ENCODE data around the gene SIRPA. TPM values are rescaled to one million over a fixed set of nuclear protein-coding genes. Genes with fewer than 3 reads are reported as not detected.

The SIRPA gene
- polyA plus RNA-seq, 1 experiment = 21.2 TPM

- POLR2A ChIA-PET = interaction anchor here (0.7 to 1.1 kb wide), 2 partner anchors 9 to 69 kb away, joined by 3 read pairs; no protein-coding TSS in a partner anchor
Measured at GRCh38 chr20:1893721-1894470, 1.3 kb upstream of the SIRPA start.

GRCh38 chr20:1894471-1894950 is 696 bp upstream of the SIRPA start:
- peak overlapping the region; percentile 61 for H3K27ac ChIP-seq (ENCODE audit: low read depth, low read length)
- TF ChIP-seq CTCF (IDR thresholded peaks at IDR 0.05; ENCODE audit: low read depth, low read length) = no peak
- H3K27me3 ChIP-seq (ENCODE audit: control insufficient read depth, insufficient read depth, low read length) = no peaks in the 10 kb centered on the region
- DNase-seq (ENCODE audit: low read depth, low spot score) = no peak
- H3K4me3 ChIP-seq (ENCODE audit: low read depth, low read length) = peak overlapping the region; percentile 86
- H3K9me3 ChIP-seq (ENCODE audit: control insufficient read depth, insufficient read depth, low read length) = no peaks in the 10 kb centered on the region
- CTCF ChIA-PET = interaction anchor here (1.2 kb wide), 1 partner anchor 118 kb away, joined by 4 read pairs; no protein-coding TSS in a partner anchor
- POLR2A ChIA-PET = interaction anchor here (0.7 to 1.1 kb wide), 2 partner anchors 10 to 70 kb away, joined by 3 read pairs; no protein-coding TSS in a partner anchor

More at GRCh38 chr20:1893721-1894470, 1.3 kb upstream of the SIRPA start:
- Histone ChIP-seq H3K27ac (ENCODE audit: low read depth, low read length) (peak overlapping the region; percentile 61), H3K9me3 (ENCODE audit: control insufficient read depth, insufficient read depth, low read length) (no peaks in the 10 kb centered on the region), H3K27me3 (ENCODE audit: control insufficient read depth, insufficient read depth, low read length) (no peaks in the 10 kb centered on the region), H3K4me3 (ENCODE audit: low read depth, low read length) (peak overlapping the region; percentile 86)
- no peak for DNase-seq (ENCODE audit: low read depth, low spot score)
- no peak for TF ChIP-seq CTCF (IDR thresholded peaks at IDR 0.05; ENCODE audit: low read depth, low read length)
- CTCF ChIA-PET = interaction anchor here (0.6 to 1.2 kb wide), 2 partner anchors 92 to 117 kb away, joined by 3 to 4 read pairs; no protein-coding TSS in a partner anchor

- no peak for DNase-seq (ENCODE audit: low read depth, low spot score)
- TF ChIP-seq CTCF (IDR thresholded peaks at IDR 0.05; ENCODE audit: low read depth, low read length) = no peak
- Histone ChIP-seq H3K4me3 (ENCODE audit: low read depth, low read length) (peak overlapping the region; percentile 86), H3K9me3 (ENCODE audit: control insufficient read depth, insufficient read depth, low read length) (no peaks in the 10 kb centered on the region), H3K27me3 (ENCODE audit: control insufficient read depth, insufficient read depth, low read length) (no peaks in the 10 kb centered on the region), H3K27ac (ENCODE audit: low read depth, low read length) (peak overlapping the region; percentile 61)
- ChIA-PET CTCF (interaction anchor here (0.6 to 1.9 kb wide), 3 partner anchors 94 to 132 kb away, joined by 4 to 13 read pairs (median 4); no protein-coding TSS in a partner anchor), POLR2A (interaction anchor here (0.6 kb wide), 1 partner anchor 47 kb away, joined by 3 read pairs; no protein-coding TSS in a partner anchor)
Measured at GRCh38 chr20:1895674-1896483, 672 bp downstream of the SIRPA start.

- DNase-seq (ENCODE audit: low read depth, low spot score) = no peak
- TF ChIP-seq CTCF (IDR thresholded peaks at IDR 0.05; ENCODE audit: low read depth, low read length) = no peak
- Histone ChIP-seq H3K9me3 (ENCODE audit: control insufficient read depth, insufficient read depth, low read length) (no peaks in the 10 kb centered on the region), H3K4me3 (ENCODE audit: low read depth, low read length) (peak overlapping the region; percentile 86), H3K27me3 (ENCODE audit: control insufficient read depth, insufficient read depth, low read length) (no peaks in the 10 kb centered on the region), H3K27ac (ENCODE audit: low read depth, low read length) (no peak overlapping the region)
- CTCF ChIA-PET = interaction anchor here (0.6 to 1.9 kb wide), 4 partner anchors 45 to 133 kb away, joined by 3 to 13 read pairs (median 4); no protein-coding TSS in a partner anchor
- POLR2A ChIA-PET = no interaction called here
Measured at GRCh38 chr20:1896484-1897258, 1.5 kb downstream of the SIRPA start.
